SK-N-SH (cell line): ENCODE data around the gene METTL23.
"Not testable (repeated sequence)": the region's sequence is repeated elsewhere in the genome, so short reads cannot be mapped to it uniquely, and the experiment has no call there.

Experiments
- ELF1 ChIP-seq: IDR thresholded peaks from 2 replicates; pipeline ENCODE4 v1.4.0; 2012
- EZH2phosphoT487 ChIP-seq: fragments of 200-600 bp; sonication (generic); IDR thresholded peaks from 2 replicates; pipeline ENCODE4 v1.6.1; 2017; ENCODE audit warnings: low read depth, mixed run types, mild to moderate bottlenecking, antibody characterized with exemption, moderate library complexity, borderline replicate concordance
- NFIC ChIP-seq: IDR thresholded peaks from 2 replicates; pipeline ENCODE4 v1.4.0; 2012; ENCODE audit warnings: borderline replicate concordance
- POLR2AphosphoS5 ChIP-seq: IDR thresholded peaks from 2 replicates; pipeline ENCODE4 v1.6.1; 2012; ENCODE audit warnings: low read depth, low read length
- RAD21 ChIP-seq: IDR thresholded peaks from 2 replicates; pipeline ENCODE4 v1.6.1; 2012; ENCODE audit warnings: mild to moderate bottlenecking, low read length
- REST ChIP-seq: IDR thresholded peaks from 2 replicates; pipeline ENCODE4 v1.6.1; 2012; ENCODE audit warnings: mild to moderate bottlenecking, low read depth, low read length, moderate library complexity
- USF2 ChIP-seq: fragments of 150-350 bp; IDR thresholded peaks from 2 replicates; pipeline ENCODE4 v1.6.1; 2017; ENCODE audit warnings: antibody characterized with exemption, low read length, low read depth, borderline replicate concordance
- YY1 ChIP-seq: IDR thresholded peaks from 2 replicates; pipeline ENCODE4 v1.4.0; 2012; ENCODE audit warnings: low read depth, mild to moderate bottlenecking
- ZBTB33 ChIP-seq: IDR thresholded peaks from 2 replicates; pipeline ENCODE4 v1.4.0; 2012; ENCODE audit warnings: low read depth, borderline replicate concordance
- TF ChIP-seq, protein P1 (sequence below): fragments of 200-600 bp; sonication (generic); IDR thresholded peaks from 2 replicates; pipeline ENCODE4 v1.6.1; 2017; ENCODE audit warnings: antibody characterized with exemption, mild to moderate bottlenecking, moderate library complexity

GRCh38 chr17:76698466-76698977 lies 28.1 kb upstream of the METTL23 start:
- TF ChIP-seq, protein P1, sequence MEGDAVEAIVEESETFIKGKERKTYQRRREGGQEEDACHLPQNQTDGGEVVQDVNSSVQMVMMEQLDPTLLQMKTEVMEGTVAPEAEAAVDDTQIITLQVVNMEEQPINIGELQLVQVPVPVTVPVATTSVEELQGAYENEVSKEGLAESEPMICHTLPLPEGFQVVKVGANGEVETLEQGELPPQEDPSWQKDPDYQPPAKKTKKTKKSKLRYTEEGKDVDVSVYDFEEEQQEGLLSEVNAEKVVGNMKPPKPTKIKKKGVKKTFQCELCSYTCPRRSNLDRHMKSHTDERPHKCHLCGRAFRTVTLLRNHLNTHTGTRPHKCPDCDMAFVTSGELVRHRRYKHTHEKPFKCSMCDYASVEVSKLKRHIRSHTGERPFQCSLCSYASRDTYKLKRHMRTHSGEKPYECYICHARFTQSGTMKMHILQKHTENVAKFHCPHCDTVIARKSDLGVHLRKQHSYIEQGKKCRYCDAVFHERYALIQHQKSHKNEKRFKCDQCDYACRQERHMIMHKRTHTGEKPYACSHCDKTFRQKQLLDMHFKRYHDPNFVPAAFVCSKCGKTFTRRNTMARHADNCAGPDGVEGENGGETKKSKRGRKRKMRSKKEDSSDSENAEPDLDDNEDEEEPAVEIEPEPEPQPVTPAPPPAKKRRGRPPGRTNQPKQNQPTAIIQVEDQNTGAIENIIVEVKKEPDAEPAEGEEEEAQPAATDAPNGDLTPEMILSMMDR: not testable (repeated sequence)
- not testable (repeated sequence) for TF ChIP-seq REST, USF2, RAD21, EZH2phosphoT487, POLR2AphosphoS5, ZBTB33, ELF1, YY1, NFIC
